ENCODE results near the gene FOXL2. TPM values are rescaled to one million over a fixed set of nuclear protein-coding genes. Genes with fewer than 3 reads are reported as not detected.

The FOXL2 gene
- total and polyA plus RNA-seq, 8 donors, result not detected

DNA sequence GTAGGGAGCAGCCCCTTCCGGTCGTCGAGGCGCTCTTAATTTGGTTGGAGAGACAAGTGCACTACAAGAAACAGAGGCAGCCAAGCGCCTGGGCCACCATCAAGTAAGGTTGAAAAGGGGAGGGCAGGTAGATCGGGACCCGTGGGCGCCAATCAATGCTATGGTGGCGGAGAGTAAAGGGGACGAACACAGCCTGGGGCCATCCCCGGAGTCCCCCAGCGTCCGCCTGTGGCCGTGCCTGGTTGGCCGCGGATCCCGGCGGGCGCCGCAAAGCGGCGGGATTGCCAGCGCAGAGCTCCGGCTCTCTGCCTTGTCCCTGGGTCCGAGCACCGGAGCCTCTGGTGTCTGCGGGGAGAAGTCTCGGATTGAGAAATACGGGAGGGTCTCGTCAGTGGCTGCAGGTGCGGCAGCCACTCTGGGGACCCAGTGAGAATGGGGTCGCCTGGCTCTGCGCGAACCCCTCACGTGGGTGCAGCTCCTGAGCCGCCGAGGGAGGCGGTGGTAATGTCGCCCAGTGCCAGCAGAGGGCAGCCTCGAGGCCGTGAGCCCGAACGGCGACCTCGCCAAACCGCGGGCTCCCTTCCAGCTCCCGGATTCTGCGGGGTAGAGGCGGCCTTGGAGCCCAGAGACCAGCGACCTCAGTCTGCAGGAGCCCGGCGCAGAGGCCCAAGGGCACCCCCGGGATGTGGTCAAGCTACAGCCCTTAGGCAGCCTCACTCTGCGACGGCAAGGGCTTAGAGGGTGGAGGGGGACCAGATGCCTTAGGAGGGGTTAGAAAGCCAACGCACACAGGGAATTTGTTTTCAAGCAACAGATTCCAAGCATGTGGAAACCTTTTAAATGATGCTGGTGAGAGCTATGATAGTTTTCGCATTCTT, 10.8 kb downstream of the FOXL2 start:
- H3K9me3 ChIP-seq, result no peaks in the 10 kb centered on the region
- H3K4me3 ChIP-seq, result peak overlapping the region; percentile 2 to 21
- H3K27ac ChIP-seq, result no peak overlapping the region
- intact Hi-C loops (cut with DNase I), result no loop called here
- no peaks in the 10 kb centered on the region for H3K36me3 ChIP-seq
- DNase-seq (peak in 3 of 4 donors; percentile 69 to 94 (median 71)), ATAC-seq (peak; percentile 93)
- peaks cover 56 to 82% of the 10 kb centered on the region in 2 donors for H3K27me3 ChIP-seq
- TF ChIP-seq, protein P1, sequence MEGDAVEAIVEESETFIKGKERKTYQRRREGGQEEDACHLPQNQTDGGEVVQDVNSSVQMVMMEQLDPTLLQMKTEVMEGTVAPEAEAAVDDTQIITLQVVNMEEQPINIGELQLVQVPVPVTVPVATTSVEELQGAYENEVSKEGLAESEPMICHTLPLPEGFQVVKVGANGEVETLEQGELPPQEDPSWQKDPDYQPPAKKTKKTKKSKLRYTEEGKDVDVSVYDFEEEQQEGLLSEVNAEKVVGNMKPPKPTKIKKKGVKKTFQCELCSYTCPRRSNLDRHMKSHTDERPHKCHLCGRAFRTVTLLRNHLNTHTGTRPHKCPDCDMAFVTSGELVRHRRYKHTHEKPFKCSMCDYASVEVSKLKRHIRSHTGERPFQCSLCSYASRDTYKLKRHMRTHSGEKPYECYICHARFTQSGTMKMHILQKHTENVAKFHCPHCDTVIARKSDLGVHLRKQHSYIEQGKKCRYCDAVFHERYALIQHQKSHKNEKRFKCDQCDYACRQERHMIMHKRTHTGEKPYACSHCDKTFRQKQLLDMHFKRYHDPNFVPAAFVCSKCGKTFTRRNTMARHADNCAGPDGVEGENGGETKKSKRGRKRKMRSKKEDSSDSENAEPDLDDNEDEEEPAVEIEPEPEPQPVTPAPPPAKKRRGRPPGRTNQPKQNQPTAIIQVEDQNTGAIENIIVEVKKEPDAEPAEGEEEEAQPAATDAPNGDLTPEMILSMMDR (IDR thresholded peaks at IDR 0.05), result peak; percentile 94 to 97
- H3K4me1 ChIP-seq, result peaks cover 18 to 43% of the 10 kb centered on the region in 2 donors

DNA sequence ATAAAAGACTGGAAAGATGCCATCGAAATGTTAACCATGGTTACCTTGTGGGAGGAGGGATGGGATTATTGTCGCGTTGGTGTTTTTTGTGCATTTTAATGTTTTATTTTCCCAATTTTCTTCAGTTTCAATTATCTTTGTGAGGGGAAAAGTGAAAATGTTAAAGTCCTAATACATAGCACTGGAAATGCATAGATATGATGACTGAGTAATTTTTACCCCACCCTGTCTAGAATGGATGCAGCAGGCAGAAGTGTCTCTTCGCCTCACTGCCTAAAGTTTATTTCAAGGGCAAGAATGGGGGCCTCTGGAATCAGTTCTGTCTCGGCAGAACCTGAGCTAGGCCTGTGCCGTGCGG, 11.5 kb downstream of the FOXL2 start:
- no peaks in the 10 kb centered on the region for H3K36me3 ChIP-seq
- ATAC-seq, result no peak
- peaks cover 50 to 76% of the 10 kb centered on the region in 2 donors for H3K27me3 ChIP-seq
- no peak overlapping the region for H3K27ac ChIP-seq
- no peak overlapping the region for H3K4me3 ChIP-seq
- no peak for DNase-seq
- H3K9me3 ChIP-seq, result no peaks in the 10 kb centered on the region
- H3K4me1 ChIP-seq, result peaks cover 18 to 43% of the 10 kb centered on the region in 2 donors
- intact Hi-C loops (cut with DNase I), result no loop called here
- TF ChIP-seq, protein P1 (IDR thresholded peaks at IDR 0.05), result no peak

DNA sequence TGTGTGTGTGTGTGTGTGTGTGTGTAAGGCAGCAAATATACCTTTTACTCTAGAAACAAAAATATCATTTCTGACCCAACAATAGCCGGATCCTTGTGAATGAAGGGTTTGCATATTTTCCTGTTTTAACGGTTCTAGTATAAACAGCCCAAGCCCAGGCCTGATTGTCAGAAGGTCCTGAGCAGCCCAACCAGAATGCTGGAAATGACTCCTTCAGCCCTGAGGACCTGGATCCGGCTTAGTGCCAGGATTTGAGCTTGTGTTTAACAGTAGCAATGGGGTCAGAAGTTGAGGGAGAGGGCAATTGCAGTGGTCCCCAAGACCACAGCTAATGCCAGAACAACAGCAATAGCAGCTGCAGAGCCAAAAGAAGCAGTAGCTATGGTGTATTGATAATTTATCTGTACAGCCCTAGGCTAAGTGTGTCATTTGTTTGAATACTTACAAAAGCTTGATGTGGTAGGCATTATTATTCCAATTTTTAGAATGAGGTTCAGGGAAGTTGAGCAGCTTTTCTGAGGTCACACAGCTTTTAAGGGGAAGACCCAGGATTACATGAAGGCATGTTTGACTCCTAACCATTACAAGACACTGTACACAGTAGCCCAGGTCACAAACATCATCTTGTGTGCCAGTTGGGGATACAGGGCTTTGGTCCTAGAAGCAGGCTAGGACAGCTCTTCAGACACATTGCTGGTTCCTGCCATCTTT, 12.8 kb downstream of the FOXL2 start:
- no peaks in the 10 kb centered on the region for H3K36me3 ChIP-seq
- ATAC-seq, result peak; percentile 8

DNA sequence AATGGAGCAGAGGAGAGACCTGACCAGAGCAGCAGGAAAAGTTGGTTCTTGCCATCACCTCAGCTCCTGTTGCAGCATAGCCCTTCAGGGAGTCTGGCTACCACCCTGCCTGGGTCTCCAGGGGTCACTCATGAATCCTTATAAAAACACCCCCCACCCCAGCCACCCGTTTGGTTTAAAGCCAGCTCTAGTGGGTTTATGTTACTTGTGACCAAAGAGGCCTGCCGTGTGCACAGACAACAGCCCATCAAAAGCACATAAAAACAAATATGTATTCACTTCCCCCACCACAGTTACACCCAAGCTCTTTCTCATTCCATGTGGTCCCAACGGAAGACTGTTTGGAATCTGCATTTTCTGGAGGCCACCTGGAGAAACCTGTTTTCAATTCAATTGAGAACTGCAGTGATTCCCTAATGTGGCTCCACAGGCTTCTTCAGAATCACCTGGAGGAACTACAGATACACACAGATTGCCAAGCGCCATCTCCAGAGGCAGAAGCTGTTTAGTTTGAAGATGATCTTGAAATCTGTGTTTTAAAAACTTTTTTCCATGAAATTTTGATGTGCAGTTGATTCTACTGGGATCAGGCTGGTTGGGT, 13.8 kb downstream of the FOXL2 start:
- H3K27ac ChIP-seq, result no peak overlapping the region
- peaks cover 27 to 53% of the 10 kb centered on the region in 2 donors for H3K27me3 ChIP-seq
- TF ChIP-seq, protein P1 (IDR thresholded peaks at IDR 0.05), result no peak
- ATAC-seq, result no peak
- H3K4me3 ChIP-seq, result no peak overlapping the region
- H3K4me1 ChIP-seq, result peaks cover 14 to 27% of the 10 kb centered on the region in 2 donors
- no peak for DNase-seq
- H3K9me3 ChIP-seq, result no peaks in the 10 kb centered on the region
- intact Hi-C loops (cut with DNase I), result no loop called here
- no peaks in the 10 kb centered on the region for H3K36me3 ChIP-seq

More for the DNA sequence above, 12.8 kb downstream of the FOXL2 start:
- intact Hi-C loops (cut with DNase I), result no loop called here
- H3K4me1 ChIP-seq, result peaks cover 18 to 37% of the 10 kb centered on the region in 2 donors
- H3K9me3 ChIP-seq, result no peaks in the 10 kb centered on the region
- peaks cover 37 to 62% of the 10 kb centered on the region in 2 donors for H3K27me3 ChIP-seq
- TF ChIP-seq, protein P1 (IDR thresholded peaks at IDR 0.05), result no peak
- H3K27ac ChIP-seq, result no peak overlapping the region
- no peak overlapping the region for H3K4me3 ChIP-seq
- DNase-seq, result peak in 1 of 4 donors; percentile 47
